Measurements from ENCODE around the gene BAX.
A peak's percentile ranks its signal among the peaks of the same experiment; 100 is the strongest.

The BAX gene

GRCh38 chr19:48968813-48969218 lies 14.1 kb downstream of the BAX start:
- no peak overlapping the region for H3K27ac ChIP-seq
- no peak for TF ChIP-seq CTCF (conservative IDR thresholded peaks at IDR 0.05)
- TF ChIP-seq ZFX (IDR thresholded peaks at IDR 0.05): no peak

- H3K27ac ChIP-seq: no peak overlapping the region
- no peak for TF ChIP-seq ZFX (IDR thresholded peaks at IDR 0.05)
- TF ChIP-seq CTCF (conservative IDR thresholded peaks at IDR 0.05): no peak
These were observed 14.8 kb downstream of the BAX start for GRCh38 chr19:48969276-48970138.

GRCh38 chr19:48970139-48970766 lies 15.6 kb downstream of the BAX start:
- no peak overlapping the region for H3K27ac ChIP-seq
- TF ChIP-seq CTCF (conservative IDR thresholded peaks at IDR 0.05) (no peak), ZFX (IDR thresholded peaks at IDR 0.05) (no peak)

GRCh38 chr19:48970923-48971395 lies 16.3 kb downstream of the BAX start:
- H3K27ac ChIP-seq: no peak overlapping the region
- TF ChIP-seq CTCF (conservative IDR thresholded peaks at IDR 0.05) (peak; percentile 83), ZFX (IDR thresholded peaks at IDR 0.05) (no peak)

- H3K27ac ChIP-seq: no peak overlapping the region
- TF ChIP-seq CTCF (conservative IDR thresholded peaks at IDR 0.05) (no peak), ZFX (IDR thresholded peaks at IDR 0.05) (no peak)
These were observed 21.5 kb downstream of the BAX start for GRCh38 chr19:48975947-48976847.

- TF ChIP-seq ZFX (IDR thresholded peaks at IDR 0.05) (no peak), CTCF (conservative IDR thresholded peaks at IDR 0.05) (no peak)
- no peak overlapping the region for H3K27ac ChIP-seq
These were observed 22.4 kb downstream of the BAX start for GRCh38 chr19:48977061-48977460.

Measured in C4-2B (cell line).